CD4-positive, alpha-beta T cell (primary cell): ENCODE measurements around the gene DCUN1D4. TPM values are rescaled to one million over a fixed set of nuclear protein-coding genes. Genes with fewer than 3 reads are reported as not detected.
A peak's percentile ranks its signal among the peaks of the same experiment; 100 is the strongest.

ENCODE experiments used
- ATAC-seq: fragments of 200-7000 bp; cut with Tn5 transposase; one replicate; pipeline ENCODE4 v1.10.0; 2022; ENCODE audit warnings: mild to moderate bottlenecking; ENCODE audit not compliant: poor library complexity
- CTCF ChIA-PET: fragments of 350-600 bp; sonication (Branson Sonifier 250); formaldehyde crosslinking; loops from one replicate; lab custom pipeline; 2021; ENCODE audit warnings: antibody characterized with exemption, inconsistent platforms; lab: Charles Lee
- POLR2A ChIA-PET: fragments of 350-600 bp; sonication (Branson Sonifier 250); formaldehyde crosslinking; loops from one replicate; lab custom pipeline; 2021; ENCODE audit warnings: antibody characterized with exemption, inconsistent platforms; lab: Charles Lee
- DNase-seq, 14 experiments: peaks; one replicate each; pipeline ENCODE4 v3.0.0-alpha.2; 2013 to 2020; ENCODE audit warnings: mixed read lengths in 2 of 14
- H3K27ac ChIP-seq, 2 donors: one replicate each; pipeline versions ENCODE4 v1.5.1 to v1.7.0; 2013; ENCODE audit warnings: low read length in 2 of 2, low read depth in 1 of 2, mild to moderate bottlenecking in 1 of 2
- H3K27me3 ChIP-seq, 2 experiments: 1 replicate in 1 of 2; 2 replicates in 1 of 2; pipeline versions ENCODE4 v1.6.1 to v1.7.0; 2013; ENCODE audit warnings: low read length in 2 of 2, control low read depth in 1 of 2, mild to moderate bottlenecking in 1 of 2, moderate library complexity in 1 of 2; ENCODE audit not compliant: insufficient read depth in 2 of 2, control insufficient read depth in 1 of 2
- H3K36me3 ChIP-seq: one replicate; pipeline ENCODE4 v1.6.1; 2013; ENCODE audit warnings: low read length, control low read depth; ENCODE audit not compliant: insufficient read depth
- H3K4me1 ChIP-seq: one replicate; pipeline ENCODE4 v1.6.1; 2013; ENCODE audit warnings: low read length, control low read depth; ENCODE audit not compliant: insufficient read depth
- H3K4me3 ChIP-seq: one replicate; pipeline ENCODE4 v1.5.1; 2013; ENCODE audit warnings: mild to moderate bottlenecking, low read length, moderate library complexity
- H3K9me3 ChIP-seq, 2 experiments: 1 replicate in 1 of 2; 2 replicates in 1 of 2; pipeline versions ENCODE4 v1.6.1 to v1.7.0; 2013; ENCODE audit warnings: low read length in 2 of 2, mild to moderate bottlenecking in 2 of 2, control low read depth in 1 of 2, moderate library complexity in 1 of 2; ENCODE audit not compliant: control insufficient read depth in 1 of 2, insufficient read depth in 1 of 2
- H3K27ac Mint-ChIP-seq: one replicate; pipeline ENCODE4 v1.8.0; 2020; ENCODE audit warnings: mixed read lengths
- H3K27me3 Mint-ChIP-seq: one replicate; pipeline ENCODE4 v1.8.0; 2021; ENCODE audit warnings: mixed read lengths
- H3K36me3 Mint-ChIP-seq: one replicate; pipeline ENCODE4 v1.8.0; 2021; ENCODE audit warnings: low read depth, mixed read lengths
- H3K4me1 Mint-ChIP-seq: one replicate; pipeline ENCODE4 v1.8.0; 2021; ENCODE audit warnings: low read depth, mixed read lengths
- H3K4me3 Mint-ChIP-seq: one replicate; pipeline ENCODE4 v1.8.0; 2020; ENCODE audit warnings: mild to moderate bottlenecking, mixed read lengths
- H3K9me3 Mint-ChIP-seq: one replicate; pipeline ENCODE4 v1.8.0; 2020; ENCODE audit warnings: mixed read lengths
- CTCF ChIP-seq: fragments of 200-600 bp; IDR thresholded peaks from one replicate; pipeline ENCODE4 v1.8.0; 2022; ENCODE audit warnings: antibody characterized with exemption, mild to moderate bottlenecking
- intact Hi-C, 2 experiments: fragments of 100-400 bp; cut with DNase I in 1 of 2; cut with micrococcal nuclease in 1 of 2; formaldehyde crosslinking; loops; one replicate each; pipeline versions ENCODE4 v1.15.1 to v1.9.0; 2023 to 2025; cut with DNase I, micrococcal nuclease
- total RNA-seq, 174 experiments: library from RNA in 2 of 174; stranded (reverse) in 2 of 174; gene quantifications; one replicate each; pipeline ENCODE4 v1.2.3 and lab custom pipeline; 2021 to 2026

DCUN1D4 gene
- total RNA-seq, 2 experiments from 2014 or later: 36.2 to 39.9 TPM

- ChIA-PET CTCF (interaction anchor here (0.7 kb wide), 1 partner anchor 982 kb away, joined by 3 read pairs; no protein-coding TSS in a partner anchor), POLR2A (interaction anchor here (1.3 kb wide), 1 partner anchor 27 kb away, joined by 3 read pairs; no protein-coding TSS in a partner anchor)
- no peak for TF ChIP-seq CTCF
- no peak overlapping the region for H3K27ac Mint-ChIP-seq
- H3K36me3 Mint-ChIP-seq: peaks cover 86% of the 10 kb centered on the region
- no peak for ATAC-seq
- DNase-seq: no peak
- H3K27me3 Mint-ChIP-seq: no peaks in the 10 kb centered on the region
- H3K9me3 ChIP-seq: no peaks in the 10 kb centered on the region
- H3K4me1 Mint-ChIP-seq: no peaks in the 10 kb centered on the region
- H3K36me3 ChIP-seq: peaks cover 61% of the 10 kb centered on the region
- H3K4me3 Mint-ChIP-seq: no peak overlapping the region
- intact Hi-C loops: no loop called here
- H3K9me3 Mint-ChIP-seq: peaks cover 3% of the 10 kb centered on the region
- H3K4me1 ChIP-seq: no peaks in the 10 kb centered on the region
- H3K27ac ChIP-seq: no peak overlapping the region
- H3K4me3 ChIP-seq: no peak overlapping the region
- no peaks in the 10 kb centered on the region for H3K27me3 ChIP-seq
Observed at GRCh38 chr4:51870441-51871188, 27.7 kb downstream of the DCUN1D4 start.

GRCh38 chr4:51872283-51872997, 29.5 kb downstream of the DCUN1D4 start:
- ATAC-seq: no peak
- POLR2A ChIA-PET: no interaction called here

GRCh38 chr4:51874551-51874950, 31.6 kb downstream of the DCUN1D4 start:
- H3K4me3 ChIP-seq: no peak overlapping the region
- H3K27me3 ChIP-seq: no peaks in the 10 kb centered on the region
- no peak overlapping the region for H3K27ac Mint-ChIP-seq
- TF ChIP-seq CTCF: no peak
- no peaks in the 10 kb centered on the region for H3K4me1 Mint-ChIP-seq
- no peaks in the 10 kb centered on the region for H3K4me1 ChIP-seq
- DNase-seq (peak in 1 of 14 experiments; percentile 10), ATAC-seq (no peak)
- peaks cover 52% of the 10 kb centered on the region for H3K36me3 ChIP-seq
- ChIA-PET CTCF (no interaction called here), POLR2A (no interaction called here)
- H3K9me3 Mint-ChIP-seq: peaks cover 3% of the 10 kb centered on the region
- intact Hi-C loops: no loop called here
- H3K4me3 Mint-ChIP-seq: no peak overlapping the region
- H3K36me3 Mint-ChIP-seq: peaks cover 93% of the 10 kb centered on the region
- H3K9me3 ChIP-seq: no peaks in the 10 kb centered on the region
- H3K27ac ChIP-seq: no peak overlapping the region
- no peaks in the 10 kb centered on the region for H3K27me3 Mint-ChIP-seq

More at GRCh38 chr4:51872283-51872997, 29.5 kb downstream of the DCUN1D4 start:
- no peak for DNase-seq
- no peaks in the 10 kb centered on the region for H3K27me3 ChIP-seq
- peaks cover 3% of the 10 kb centered on the region for H3K9me3 Mint-ChIP-seq
- peaks cover 90% of the 10 kb centered on the region for H3K36me3 Mint-ChIP-seq
- no peaks in the 10 kb centered on the region for H3K4me1 Mint-ChIP-seq
- no peak for TF ChIP-seq CTCF
- H3K9me3 ChIP-seq: no peaks in the 10 kb centered on the region
- no peak overlapping the region for H3K4me3 ChIP-seq
- no peaks in the 10 kb centered on the region for H3K27me3 Mint-ChIP-seq
- CTCF ChIA-PET: no interaction called here
- no peak overlapping the region for H3K4me3 Mint-ChIP-seq
- no peak overlapping the region for H3K27ac Mint-ChIP-seq
- intact Hi-C loops: no loop called here
- H3K27ac ChIP-seq: no peak overlapping the region
- peaks cover 51% of the 10 kb centered on the region for H3K36me3 ChIP-seq
- H3K4me1 ChIP-seq: no peaks in the 10 kb centered on the region
